Activated CD4-positive, alpha-beta T cell treated with anti-CD3 and anti-CD28 coated beads for 1 hour (primary cell): Measurements from ENCODE around the gene COL6A2.

Source experiments
- DNase-seq: peaks from one replicate; pipeline ENCODE4 v3.0.0-alpha.2; 2020

Gene COL6A2

DNA sequence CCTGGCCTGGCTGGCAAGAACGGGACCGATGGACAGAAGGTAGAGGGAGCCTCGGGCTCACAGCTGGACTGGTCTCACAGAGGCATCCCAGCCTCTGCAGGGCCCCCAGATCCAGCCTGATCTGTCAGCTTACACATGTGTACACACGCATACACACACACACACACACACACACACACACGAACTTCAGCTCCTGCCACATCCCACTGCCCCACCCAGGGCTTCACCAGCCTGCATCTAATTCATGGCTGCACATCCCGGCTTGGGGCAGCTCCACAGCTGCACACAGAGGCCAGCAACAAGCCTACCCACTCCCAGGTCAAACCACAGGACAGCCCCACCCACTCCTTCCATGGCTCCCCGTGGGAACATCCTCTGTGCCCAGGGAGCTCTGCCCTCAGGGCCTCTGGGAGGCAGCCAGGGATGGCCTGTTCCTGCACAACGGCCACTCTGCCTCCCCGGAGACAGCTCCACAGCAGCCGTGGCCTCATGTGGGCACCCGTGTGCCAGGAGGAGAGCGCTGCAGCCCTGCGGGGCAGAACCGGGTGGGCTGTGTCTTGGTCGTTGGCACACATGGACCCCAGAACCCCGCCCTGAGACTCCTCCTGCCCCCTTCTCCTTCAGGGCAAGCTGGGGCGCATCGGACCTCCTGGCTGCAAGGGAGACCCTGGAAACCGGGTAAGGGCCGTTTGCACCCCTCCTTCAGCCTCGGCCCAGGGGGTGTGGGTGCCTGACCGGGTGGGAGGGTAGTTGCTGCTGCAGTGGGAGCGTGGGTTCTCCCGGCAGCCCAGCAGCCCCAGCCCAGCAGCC lies 19.1 kb downstream of the COL6A2 start:
- DNase-seq, result no peak

- DNase-seq, result no peak
These were observed 19.8 kb downstream of the COL6A2 start for GRCh38 chr21:46117586-46118315.

- no peak for DNase-seq
These were observed 20.6 kb downstream of the COL6A2 start for GRCh38 chr21:46118316-46119143.

GRCh38 chr21:46119144-46119636 lies 21.3 kb downstream of the COL6A2 start:
- DNase-seq, result no peak

GRCh38 chr21:46119637-46120271 lies 21.8 kb downstream of the COL6A2 start:
- DNase-seq, result no peak

GRCh38 chr21:46120301-46121285 lies 22.7 kb downstream of the COL6A2 start:
- DNase-seq, result no peak

DNA sequence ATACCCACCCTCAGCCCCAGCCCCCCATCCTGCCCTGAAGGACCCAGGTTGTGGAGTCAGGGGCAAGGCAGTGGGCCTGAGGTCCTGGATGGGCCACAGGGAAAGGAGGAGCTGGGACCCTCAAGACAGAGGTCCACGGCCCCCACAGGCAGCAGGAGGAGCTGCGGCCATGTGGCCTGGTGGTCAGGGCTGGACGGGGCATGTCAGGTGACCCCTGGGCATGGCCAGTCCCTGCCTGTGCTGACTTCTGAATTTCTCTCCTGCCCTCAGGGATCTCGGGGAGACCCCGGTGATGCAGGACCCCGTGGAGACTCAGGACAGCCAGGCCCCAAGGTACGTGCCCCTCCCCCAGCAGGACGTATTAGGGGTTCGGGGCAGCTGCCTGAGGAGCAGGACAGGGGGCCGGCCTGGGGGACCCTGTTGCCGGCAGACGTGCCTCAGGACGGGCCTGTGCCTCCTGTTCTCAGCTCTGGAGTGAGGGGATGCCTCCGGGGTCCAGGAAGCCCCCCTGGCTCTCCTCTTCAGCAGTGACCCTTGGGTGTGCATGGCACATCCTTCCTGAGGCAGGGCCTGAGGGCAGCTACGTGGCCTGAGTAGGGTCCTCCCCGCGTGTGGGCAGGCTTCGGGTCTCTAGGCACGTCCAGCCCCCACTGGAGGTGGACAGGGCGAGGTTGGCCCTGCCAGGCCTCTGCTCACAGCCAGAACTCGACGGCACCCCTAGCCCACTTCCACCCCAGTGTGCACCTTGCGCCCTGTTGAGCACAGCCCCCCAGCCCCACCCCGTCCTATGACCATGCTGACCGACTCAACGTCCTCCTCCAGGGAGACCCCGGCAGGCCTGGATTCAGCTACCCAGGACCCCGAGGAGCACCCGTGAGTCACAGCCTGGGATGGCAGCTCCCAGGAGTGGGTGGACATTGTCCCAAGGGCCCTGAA lies 23.6 kb downstream of the COL6A2 start:
- no peak for DNase-seq

DNA sequence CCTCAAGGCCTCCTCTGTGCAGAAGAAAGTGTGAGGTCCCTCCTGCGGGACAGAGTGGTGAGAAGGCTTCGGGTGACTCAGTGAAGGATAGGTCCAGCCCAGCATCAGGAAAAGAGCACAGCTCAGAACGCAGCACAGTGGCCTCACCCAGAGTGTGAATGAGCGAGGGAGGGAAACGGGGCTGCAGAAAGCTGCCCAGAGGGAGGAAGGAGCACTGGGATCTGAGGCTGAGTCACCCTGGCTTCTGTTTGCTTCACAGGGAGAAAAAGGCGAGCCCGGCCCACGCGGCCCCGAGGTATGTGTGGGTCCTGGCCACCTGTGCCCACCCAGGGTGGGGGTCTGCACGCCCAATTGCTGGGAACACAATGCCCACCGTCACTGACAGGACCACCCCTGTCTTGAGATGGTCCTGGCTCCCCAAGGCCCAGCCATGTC lies 24.3 kb downstream of the COL6A2 start:
- no peak for DNase-seq

DNA sequence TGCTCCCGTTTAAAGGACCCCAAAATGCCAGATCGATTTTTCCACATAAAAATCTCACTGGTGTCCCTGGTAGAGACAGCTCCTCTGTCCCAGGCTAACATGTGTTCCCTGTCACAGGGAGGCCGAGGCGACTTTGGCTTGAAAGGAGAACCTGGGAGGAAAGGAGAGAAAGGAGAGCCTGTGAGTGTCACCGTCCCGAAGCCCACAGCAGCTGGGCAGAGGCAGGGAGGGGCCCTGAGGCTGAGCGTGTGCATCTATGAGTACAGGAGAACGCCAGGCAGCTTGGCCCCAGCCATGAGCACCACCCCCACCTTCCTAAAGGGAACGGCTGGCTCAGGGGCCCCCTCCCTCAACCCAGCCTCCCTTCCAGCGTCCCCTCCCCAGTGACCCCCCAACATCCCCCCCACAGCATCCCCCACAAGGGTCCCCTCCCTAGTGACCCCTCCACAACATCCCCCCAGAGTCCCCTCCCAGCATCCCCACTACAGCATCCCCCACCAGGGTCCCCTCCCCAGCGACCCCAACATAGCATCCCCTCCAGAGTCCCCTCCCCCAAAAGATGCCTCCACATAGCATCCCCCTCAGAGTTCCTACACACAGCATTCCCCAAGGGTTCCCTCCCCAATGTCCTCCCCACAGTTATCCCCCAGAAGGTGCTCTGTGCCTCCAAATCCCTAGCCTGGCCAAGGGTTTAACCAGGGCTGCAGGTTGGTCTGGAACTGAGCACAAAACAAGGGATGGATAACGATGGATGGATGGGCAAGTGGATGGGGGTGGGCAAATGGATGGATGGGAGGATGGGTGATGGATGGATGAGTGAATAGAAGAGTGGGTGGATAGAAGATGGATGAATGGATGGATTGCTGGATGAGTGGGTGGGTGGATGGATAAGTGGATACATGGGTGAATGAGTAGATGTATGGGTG lies 25.1 kb downstream of the COL6A2 start:
- DNase-seq, result no peak

GRCh38 chr21:46124083-46124925 lies 26.4 kb downstream of the COL6A2 start:
- DNase-seq, result no peak

GRCh38 chr21:46124926-46125845 lies 27.3 kb downstream of the COL6A2 start:
- DNase-seq, result no peak

- no peak for DNase-seq
These were observed 28.0 kb downstream of the COL6A2 start for GRCh38 chr21:46125846-46126301.

GRCh38 chr21:46126309-46127238 lies 28.7 kb downstream of the COL6A2 start:
- no peak for DNase-seq

GRCh38 chr21:46127239-46128105 lies 29.6 kb downstream of the COL6A2 start:
- no peak for DNase-seq
